ENCODE results near the gene BLMH. TPM values are rescaled to one million over a fixed set of nuclear protein-coding genes. Genes with fewer than 3 reads are reported as not detected.

Gene BLMH
- total RNA-seq, 4 donors from 2014 or later = 140 to 188 (median 176) TPM

GRCh38 chr17:30324723-30325122 is 33.0 kb upstream of the BLMH start:
- Histone ChIP-seq H3K4me3 (no peak overlapping the region), H3K27ac (no peak overlapping the region), H3K27me3 (no peaks in the 10 kb centered on the region), H3K9me3 (no peaks in the 10 kb centered on the region), H3K4me1 (peaks cover 3% of the 10 kb centered on the region), H3K36me3 (no peaks in the 10 kb centered on the region)
- TF ChIP-seq CTCF (IDR thresholded peaks at IDR 0.05) (no peak), POLR2A (IDR thresholded peaks at IDR 0.05) (no peak), POLR2AphosphoS5 (IDR thresholded peaks at IDR 0.05) (no peak), EP300 (IDR thresholded peaks at IDR 0.05) (no peak)
- no peak for DNase-seq (ENCODE audit: low spot score in 2 of 2)
- whole genome bisulfite sequencing = 78% methylated on average over 7 of the region's 7 CpGs

GRCh38 chr17:30323895-30324319 is 32.2 kb upstream of the BLMH start:
- H3K4me3 ChIP-seq = no peak overlapping the region
- H3K9me3 ChIP-seq = no peaks in the 10 kb centered on the region
- H3K27me3 ChIP-seq = no peaks in the 10 kb centered on the region
- H3K4me1 ChIP-seq = peaks cover 3% of the 10 kb centered on the region
- DNase-seq (ENCODE audit: low spot score in 2 of 2) = peak in 1 of 2 donors; percentile 71
- peak overlapping the region; percentile 36 for H3K27ac ChIP-seq
- no peaks in the 10 kb centered on the region for H3K36me3 ChIP-seq
- no peak for TF ChIP-seq POLR2AphosphoS5 (IDR thresholded peaks at IDR 0.05)
- no peak for TF ChIP-seq CTCF (IDR thresholded peaks at IDR 0.05)
- no peak for TF ChIP-seq EP300 (IDR thresholded peaks at IDR 0.05)
- no peak for TF ChIP-seq POLR2A (IDR thresholded peaks at IDR 0.05)

- WGBS = 27% methylated on average over 5 of the region's 5 CpGs
- no peaks in the 10 kb centered on the region for H3K27me3 ChIP-seq
- H3K4me1 ChIP-seq = peaks cover 4% of the 10 kb centered on the region
- H3K9me3 ChIP-seq = no peaks in the 10 kb centered on the region
- peak overlapping the region; percentile 36 for H3K27ac ChIP-seq
- TF ChIP-seq POLR2A (IDR thresholded peaks at IDR 0.05) = no peak
- TF ChIP-seq POLR2AphosphoS5 (IDR thresholded peaks at IDR 0.05) = no peak
- no peak for TF ChIP-seq EP300 (IDR thresholded peaks at IDR 0.05)
- no peak for TF ChIP-seq CTCF (IDR thresholded peaks at IDR 0.05)
- H3K36me3 ChIP-seq = no peaks in the 10 kb centered on the region
- no peak overlapping the region for H3K4me3 ChIP-seq
- DNase-seq (ENCODE audit: low spot score in 2 of 2) = no peak
Measured at GRCh38 chr17:30323262-30323894, 31.6 kb upstream of the BLMH start.

- Histone ChIP-seq H3K27ac (no peak overlapping the region), H3K4me1 (peaks cover 10% of the 10 kb centered on the region), H3K4me3 (no peak overlapping the region), H3K9me3 (no peaks in the 10 kb centered on the region), H3K27me3 (no peaks in the 10 kb centered on the region), H3K36me3 (no peaks in the 10 kb centered on the region)
- TF ChIP-seq POLR2A (IDR thresholded peaks at IDR 0.05) = no peak
- no peak for TF ChIP-seq CTCF (IDR thresholded peaks at IDR 0.05)
- TF ChIP-seq EP300 (IDR thresholded peaks at IDR 0.05) = no peak
- no peak for TF ChIP-seq POLR2AphosphoS5 (IDR thresholded peaks at IDR 0.05)
- no peak for DNase-seq (ENCODE audit: low spot score in 2 of 2)
- WGBS = 86% methylated on average over 4 of the region's 4 CpGs
Measured at GRCh38 chr17:30321314-30321713, 29.6 kb upstream of the BLMH start.

GRCh38 chr17:30318155-30318554 is 26.4 kb upstream of the BLMH start:
- Histone ChIP-seq H3K27me3 (no peaks in the 10 kb centered on the region), H3K4me1 (peaks cover 7% of the 10 kb centered on the region), H3K9me3 (no peaks in the 10 kb centered on the region), H3K27ac (no peak overlapping the region), H3K36me3 (no peaks in the 10 kb centered on the region), H3K4me3 (no peak overlapping the region)
- no peak for DNase-seq (ENCODE audit: low spot score in 2 of 2)
- WGBS = 31% methylated on average over 3 of the region's 3 CpGs
- no peak for TF ChIP-seq POLR2AphosphoS5 (IDR thresholded peaks at IDR 0.05)
- TF ChIP-seq POLR2A (IDR thresholded peaks at IDR 0.05) = no peak
- no peak for TF ChIP-seq CTCF (IDR thresholded peaks at IDR 0.05)
- no peak for TF ChIP-seq EP300 (IDR thresholded peaks at IDR 0.05)

Measured in suprapubic skin (tissue), 4 donors.